WTC11 (cell line): Measurements from ENCODE around the gene CCDC92.

Experiments
- AFF4 ChIP-seq: sonication (generic); formaldehyde crosslinking; IDR thresholded peaks from 2 replicates; pipeline ENCODE4 v1.8.1; 2023; ENCODE audit warnings: mild to moderate bottlenecking, missing genetic modification reagents, borderline replicate concordance
- ARID4B ChIP-seq: sonication (generic); formaldehyde crosslinking; IDR thresholded peaks from 2 replicates; pipeline ENCODE4 v1.8.0; 2023; ENCODE audit warnings: missing genetic modification reagents, mild to moderate bottlenecking, borderline replicate concordance
- CBFB ChIP-seq: sonication (generic); formaldehyde crosslinking; IDR thresholded peaks from 2 replicates; pipeline ENCODE4 v1.8.1; 2022; ENCODE audit warnings: mild to moderate bottlenecking, low read depth, missing genetic modification reagents
- CTCF ChIP-seq: fragments of 200-600 bp; IDR thresholded peaks from 2 replicates; pipeline ENCODE4 v1.8.0; 2022; ENCODE audit warnings: antibody characterized with exemption
- ETV6 ChIP-seq: sonication (generic); formaldehyde crosslinking; IDR thresholded peaks from 2 replicates; pipeline ENCODE4 v1.8.1; 2022; ENCODE audit warnings: mild to moderate bottlenecking, missing genetic modification reagents
- GRHL2 ChIP-seq: fragments of 250-450 bp; sonication (Bioruptor Pico); IDR thresholded peaks from 2 replicates; pipeline ENCODE4 v1.8.0; 2022; ENCODE audit warnings: mild to moderate bottlenecking, moderate library complexity; ENCODE audit not compliant: insufficient replicate concordance, severe bottlenecking
- JAZF1 ChIP-seq: fragments of 250-450 bp; sonication (Bioruptor Pico); IDR thresholded peaks from 2 replicates; pipeline ENCODE4 v1.9.0; 2021; ENCODE audit warnings: moderate library complexity, mild to moderate bottlenecking, inconsistent platforms
- TEAD1 ChIP-seq: sonication (generic); formaldehyde crosslinking; IDR thresholded peaks from 2 replicates; pipeline ENCODE4 v1.8.0; 2022; ENCODE audit warnings: mild to moderate bottlenecking, missing genetic modification reagents
- ZNF121 ChIP-seq: sonication (generic); formaldehyde crosslinking; IDR thresholded peaks from 2 replicates; pipeline ENCODE4 v1.8.0; 2023; ENCODE audit warnings: missing genetic modification reagents
- ZNF425 ChIP-seq: fragments of 250-450 bp; sonication (Bioruptor Pico); conservative IDR thresholded peaks from 2 replicates; pipeline ENCODE4 v1.9.0; 2021; ENCODE audit warnings: mild to moderate bottlenecking

- TF ChIP-seq AFF4 (CRISPR knock-in tag) (no peak), JAZF1 (CRISPR knock-in tag) (no peak), ETV6 (CRISPR knock-in tag) (no peak), CTCF (no peak), ARID4B (no peak), ZNF425 (CRISPR knock-in tag) (no peak), GRHL2 (CRISPR knock-in tag) (no peak), TEAD1 (CRISPR knock-in tag) (no peak), ZNF121 (CRISPR knock-in tag) (no peak), CBFB (no peak)
Measured at GRCh38 chr12:123941624-123942237, 30.9 kb downstream of the CCDC92 start.
